B cell (primary cell): ENCODE results near the gene TP53TG5. TPM values are rescaled to one million over a fixed set of nuclear protein-coding genes. Genes with fewer than 3 reads are reported as not detected.

Source experiments
- ATAC-seq: fragments of 200-7000 bp; cut with Tn5 transposase; one replicate; pipeline ENCODE4 v1.10.0; 2021; ENCODE audit warnings: low read depth, mild to moderate bottlenecking, moderate number of reproducible peaks, moderate library complexity
- CTCF ChIA-PET: fragments of 350-600 bp; sonication (Branson Sonifier 250); formaldehyde crosslinking; loops from one replicate; lab custom pipeline; 2021; ENCODE audit warnings: antibody characterized with exemption, inconsistent platforms; lab: Charles Lee
- POLR2A ChIA-PET: fragments of 350-600 bp; sonication (Branson Sonifier 250); formaldehyde crosslinking; loops from one replicate; lab custom pipeline; 2021; ENCODE audit warnings: antibody characterized with exemption; lab: Charles Lee
- DNase-seq: peaks from one replicate; pipeline ENCODE4 v3.0.0; 2013
- H2AFZ ChIP-seq: 2 replicates; pipeline ENCODE4 v1.6.1; 2012; ENCODE audit warnings: mild to moderate bottlenecking, low read depth, low read length; ENCODE audit not compliant: insufficient read depth, poor library complexity, severe bottlenecking
- H3K27ac ChIP-seq, 2 donors: 1 replicate in 1 of 2; 2 replicates in 1 of 2; pipeline ENCODE4 v1.5.1; 2012 to 2013; ENCODE audit warnings: low read length in 2 of 2, mild to moderate bottlenecking in 2 of 2, moderate library complexity in 1 of 2
- H3K27me3 ChIP-seq, 4 experiments: fragments of 200-600 bp in 1 of 4; sonication (generic) in 1 of 4; replicated peaks in 1 of 4; 1 replicate in 2 of 4; 2 replicates in 2 of 4; pipeline versions ENCODE4 v1.6.1 to v1.7.0; 2013 to 2016; ENCODE audit warnings: low read length in 3 of 4, mild to moderate bottlenecking in 2 of 4, mixed read lengths in 1 of 4, moderate library complexity in 1 of 4; ENCODE audit not compliant: insufficient read depth in 4 of 4, control insufficient read depth in 3 of 4; ENCODE audit errors: control extremely low read depth in 1 of 4
- H3K36me3 ChIP-seq, 2 experiments: replicated peaks in 1 of 2; 1 replicate in 1 of 2; 2 replicates in 1 of 2; pipeline versions ENCODE4 v1.6.1 to v1.7.1; 2013; ENCODE audit warnings: low read length in 1 of 2; ENCODE audit not compliant: insufficient read depth in 2 of 2, control insufficient read depth in 1 of 2; ENCODE audit errors: control extremely low read depth in 1 of 2, extremely low read depth in 1 of 2
- H3K4me1 ChIP-seq, 2 donors: fragments of 200-600 bp in 1 of 2; sonication (generic) in 1 of 2; 1 replicate in 1 of 2; 2 replicates in 1 of 2; pipeline versions ENCODE4 v1.5.1 to v1.6.1; 2013 to 2017; ENCODE audit warnings: low read length in 2 of 2; ENCODE audit not compliant: control insufficient read depth in 2 of 2, insufficient read depth in 2 of 2
- H3K4me2 ChIP-seq: replicated peaks from 2 replicates; pipeline ENCODE3; 2012; ENCODE audit warnings: mild to moderate bottlenecking, low read depth, low read length; ENCODE audit not compliant: poor library complexity, severe bottlenecking
- H3K4me3 ChIP-seq, 5 experiments: fragments of 200-600 bp in 1 of 5; sonication (generic) in 1 of 5; 1 replicate in 3 of 5; 2 replicates in 2 of 5; pipeline versions ENCODE4 v1.5.1 to v1.7.0; 2011 to 2016; ENCODE audit warnings: low read length in 4 of 5, mild to moderate bottlenecking in 4 of 5, low read depth in 2 of 5, control low read depth in 1 of 5, moderate library complexity in 1 of 5; ENCODE audit not compliant: insufficient read depth in 1 of 5; ENCODE audit errors: control extremely low read depth in 1 of 5, extremely low read depth in 1 of 5
- H3K79me2 ChIP-seq: fragments of 200-600 bp; sonication (generic); one replicate; pipeline ENCODE4 v1.6.0; 2016; ENCODE audit warnings: low read length; ENCODE audit not compliant: control insufficient read depth, insufficient read depth
- H3K9ac ChIP-seq: fragments of 200-600 bp; sonication (generic); 2 replicates; pipeline ENCODE4 v1.6.1; 2017; ENCODE audit warnings: mild to moderate bottlenecking, low read length, moderate library complexity
- H3K9me3 ChIP-seq, 3 donors: one replicate each; pipeline versions ENCODE4 v1.6.1 to v1.7.1; 2013; ENCODE audit warnings: low read length in 2 of 3; ENCODE audit not compliant: control insufficient read depth in 2 of 3, insufficient read depth in 1 of 3; ENCODE audit errors: control extremely low read depth in 1 of 3
- H4K20me1 ChIP-seq: 2 replicates; pipeline ENCODE4 v1.6.0; 2012; ENCODE audit warnings: mild to moderate bottlenecking, low read length; ENCODE audit not compliant: insufficient read depth, control insufficient read depth, poor library complexity, severe bottlenecking
- H3K27ac Mint-ChIP-seq: one replicate; pipeline ENCODE4 v1.8.0; 2021; ENCODE audit warnings: mixed read lengths
- H3K27me3 Mint-ChIP-seq: one replicate; pipeline ENCODE4 v1.8.0; 2021; ENCODE audit warnings: mixed read lengths
- H3K4me1 Mint-ChIP-seq: one replicate; pipeline ENCODE4 v1.8.0; 2021; ENCODE audit warnings: mixed read lengths
- H3K4me3 Mint-ChIP-seq: one replicate; pipeline ENCODE4 v1.8.0; 2021; ENCODE audit warnings: mixed read lengths
- H3K9me3 Mint-ChIP-seq: one replicate; pipeline ENCODE4 v1.8.0; 2022; ENCODE audit warnings: mixed read lengths; ENCODE audit not compliant: insufficient read depth
- CTCF ChIP-seq: fragments of 200-600 bp; IDR thresholded peaks from one replicate; pipeline ENCODE4 v1.8.0; 2022; ENCODE audit warnings: antibody characterized with exemption, mild to moderate bottlenecking
- EZH2 ChIP-seq: IDR thresholded peaks from 2 replicates; pipeline ENCODE4 v1.6.1; 2012; ENCODE audit warnings: borderline replicate concordance, low read depth, mild to moderate bottlenecking, moderate library complexity, low read length; ENCODE audit not compliant: insufficient read depth, poor library complexity, severe bottlenecking
- WGBS: methylation state at CpG from one replicate; pipeline ENCODE4 v1.1.5; 2013; ENCODE audit warnings: missing lambda C conversion rate; ENCODE audit not compliant: insufficient coverage; 5-methylcytosine and 5-hydroxymethylcytosine counted together
- intact Hi-C: fragments of 100-400 bp; cut with micrococcal nuclease; formaldehyde crosslinking; loops from one replicate; pipeline ENCODE4 v1.10.0; 2022
- polyA minus RNA-seq: library from RNA; depleted of rRNA, polyadenylated mRNA; stranded (reverse); fragments of >200 nt; gene quantifications from 2 replicates; pipeline ENCODE4 v1.2.3, GENCODE V29; 2012
- polyA plus RNA-seq: library from polyadenylated mRNA; depleted of rRNA; stranded (reverse); fragments of >200 nt; gene quantifications from 2 replicates; pipeline ENCODE4 v1.2.3, GENCODE V29; 2012
- total RNA-seq, 2 donors: library from RNA; stranded (reverse); fragments of 120-200 nt in 1 of 2; gene quantifications; 1 replicate in 1 of 2; 2 replicates in 1 of 2; pipeline versions ENCODE4 v1.2.3 to v1.2.4, GENCODE V29; 2013 to 2022

TP53TG5 gene
- total RNA-seq (not detected in 2 replicates), polyA plus RNA-seq (not detected in 2 replicates), polyA minus RNA-seq (0.21 and 0.43 TPM in 2 replicates)
- not detected for total RNA-seq (2013)

GRCh38 chr20:45378191-45378590 lies at the start of gene TP53TG5:
Gene TP53TG5 (minus strand): TSS chr20:45378325. CDS start chr20:45378236, 89 bp downstream.
- H3K4me1 Mint-ChIP-seq, result peaks cover 14% of the 10 kb centered on the region
- DNase-seq (no peak), ATAC-seq (no peak)
- Histone ChIP-seq H3K4me1 (peaks cover 3 to 12% of the 10 kb centered on the region in 2 donors), H3K27ac (no peak within 1 kb of the TSS), H3K79me2 (peaks cover 33% of the 10 kb centered on the region), H3K9ac (no peak within 1 kb of the TSS), H3K9me3 (no peaks in the 10 kb centered on the region), H3K4me2 (no peak within 1 kb of the TSS), H3K27me3 (no peaks in the 10 kb centered on the region), H3K36me3 (peaks cover 0 to 13% of the 10 kb centered on the region in 2 experiments), H3K4me3 (no peak within 1 kb of the TSS), H4K20me1 (peaks cover 9% of the 10 kb centered on the region), H2AFZ (no peak within 1 kb of the TSS)
- CTCF ChIA-PET, result interaction anchor here (1.0 to 20.6 kb wide), 4 partner anchors 9 to 393 kb away, joined by 3 to 814 read pairs (median 60); partner anchors contain the start of gene SYS1
- H3K4me3 Mint-ChIP-seq, result no peak within 1 kb of the TSS
- H3K27ac Mint-ChIP-seq, result no peak within 1 kb of the TSS
- WGBS, result 60% methylated on average over 1 of the region's 1 CpG
- intact Hi-C loops, result no loop called here
- H3K9me3 Mint-ChIP-seq, result no peaks in the 10 kb centered on the region
- POLR2A ChIA-PET, result no interaction called here
- TF ChIP-seq CTCF (no peak), EZH2 (no peak)
- H3K27me3 Mint-ChIP-seq, result no peaks in the 10 kb centered on the region

GRCh38 chr20:45427236-45428149 lies 49.4 kb upstream of the TP53TG5 start:
- Histone ChIP-seq H3K9ac (no peak overlapping the region), H3K9me3 (peaks cover 0 to 4% (median 2%) of the 10 kb centered on the region in 3 donors), H3K4me1 (peaks cover 9 to 12% of the 10 kb centered on the region in 2 donors), H3K4me3 (no peak overlapping the region), H3K79me2 (no peaks in the 10 kb centered on the region), H3K36me3 (peaks cover 6 to 39% of the 10 kb centered on the region in 2 experiments), H3K4me2 (no peak overlapping the region), H3K27ac (no peak overlapping the region), H3K27me3 (no peaks in the 10 kb centered on the region), H4K20me1 (no peaks in the 10 kb centered on the region), H2AFZ (no peak overlapping the region)
- Mint-ChIP-seq H3K27ac (peak overlapping the region; percentile 27), H3K4me3 (no peak overlapping the region), H3K27me3 (no peaks in the 10 kb centered on the region), H3K9me3 (no peaks in the 10 kb centered on the region), H3K4me1 (peaks cover 11% of the 10 kb centered on the region)
- DNase-seq, result no peak
- no peak for TF ChIP-seq EZH2
- ATAC-seq, result no peak
- intact Hi-C loops, result no loop called here
- WGBS, result 96% methylated on average over 14 of the region's 14 CpGs
- ChIA-PET CTCF (interaction anchor here (1.4 to 15.7 kb wide), 3 partner anchors 9 to 58 kb away, joined by 3 to 814 read pairs (median 6); partner anchors contain the start of genes SYS1 and TP53TG5), POLR2A (no interaction called here)
